B cell (primary cell): ENCODE measurements around the gene GRB10. TPM values are rescaled to one million over a fixed set of nuclear protein-coding genes. Genes with fewer than 3 reads are reported as not detected.

ENCODE experiments used
- ATAC-seq: fragments of 200-7000 bp; cut with Tn5 transposase; one replicate; pipeline ENCODE4 v1.10.0; 2021; ENCODE audit warnings: low read depth, mild to moderate bottlenecking, moderate number of reproducible peaks, moderate library complexity
- CTCF ChIA-PET: fragments of 350-600 bp; sonication (Branson Sonifier 250); formaldehyde crosslinking; loops from one replicate; lab custom pipeline; 2021; ENCODE audit warnings: antibody characterized with exemption, inconsistent platforms; lab: Charles Lee
- POLR2A ChIA-PET: fragments of 350-600 bp; sonication (Branson Sonifier 250); formaldehyde crosslinking; loops from one replicate; lab custom pipeline; 2021; ENCODE audit warnings: antibody characterized with exemption; lab: Charles Lee
- DNase-seq: peaks from one replicate; pipeline ENCODE4 v3.0.0; 2013
- H2AFZ ChIP-seq: 2 replicates; pipeline ENCODE4 v1.6.1; 2012; ENCODE audit warnings: mild to moderate bottlenecking, low read depth, low read length; ENCODE audit not compliant: insufficient read depth, poor library complexity, severe bottlenecking
- H3K27ac ChIP-seq, 2 donors: 1 replicate in 1 of 2; 2 replicates in 1 of 2; pipeline ENCODE4 v1.5.1; 2012 to 2013; ENCODE audit warnings: low read length in 2 of 2, mild to moderate bottlenecking in 2 of 2, moderate library complexity in 1 of 2
- H3K27me3 ChIP-seq, 4 experiments: fragments of 200-600 bp in 1 of 4; sonication (generic) in 1 of 4; replicated peaks in 1 of 4; 1 replicate in 2 of 4; 2 replicates in 2 of 4; pipeline versions ENCODE4 v1.6.1 to v1.7.0; 2013 to 2016; ENCODE audit warnings: low read length in 3 of 4, mild to moderate bottlenecking in 2 of 4, mixed read lengths in 1 of 4, moderate library complexity in 1 of 4; ENCODE audit not compliant: insufficient read depth in 4 of 4, control insufficient read depth in 3 of 4; ENCODE audit errors: control extremely low read depth in 1 of 4
- H3K36me3 ChIP-seq, 2 experiments: replicated peaks in 1 of 2; 1 replicate in 1 of 2; 2 replicates in 1 of 2; pipeline versions ENCODE4 v1.6.1 to v1.7.1; 2013; ENCODE audit warnings: low read length in 1 of 2; ENCODE audit not compliant: insufficient read depth in 2 of 2, control insufficient read depth in 1 of 2; ENCODE audit errors: control extremely low read depth in 1 of 2, extremely low read depth in 1 of 2
- H3K4me1 ChIP-seq, 2 donors: fragments of 200-600 bp in 1 of 2; sonication (generic) in 1 of 2; 1 replicate in 1 of 2; 2 replicates in 1 of 2; pipeline versions ENCODE4 v1.5.1 to v1.6.1; 2013 to 2017; ENCODE audit warnings: low read length in 2 of 2; ENCODE audit not compliant: control insufficient read depth in 2 of 2, insufficient read depth in 2 of 2
- H3K4me2 ChIP-seq: replicated peaks from 2 replicates; pipeline ENCODE3; 2012; ENCODE audit warnings: mild to moderate bottlenecking, low read depth, low read length; ENCODE audit not compliant: poor library complexity, severe bottlenecking
- H3K4me3 ChIP-seq, 5 experiments: fragments of 200-600 bp in 1 of 5; sonication (generic) in 1 of 5; 1 replicate in 3 of 5; 2 replicates in 2 of 5; pipeline versions ENCODE4 v1.5.1 to v1.7.0; 2011 to 2016; ENCODE audit warnings: low read length in 4 of 5, mild to moderate bottlenecking in 4 of 5, low read depth in 2 of 5, control low read depth in 1 of 5, moderate library complexity in 1 of 5; ENCODE audit not compliant: insufficient read depth in 1 of 5; ENCODE audit errors: control extremely low read depth in 1 of 5, extremely low read depth in 1 of 5
- H3K79me2 ChIP-seq: fragments of 200-600 bp; sonication (generic); one replicate; pipeline ENCODE4 v1.6.0; 2016; ENCODE audit warnings: low read length; ENCODE audit not compliant: control insufficient read depth, insufficient read depth
- H3K9ac ChIP-seq: fragments of 200-600 bp; sonication (generic); 2 replicates; pipeline ENCODE4 v1.6.1; 2017; ENCODE audit warnings: mild to moderate bottlenecking, low read length, moderate library complexity
- H3K9me3 ChIP-seq, 3 donors: one replicate each; pipeline versions ENCODE4 v1.6.1 to v1.7.1; 2013; ENCODE audit warnings: low read length in 2 of 3; ENCODE audit not compliant: control insufficient read depth in 2 of 3, insufficient read depth in 1 of 3; ENCODE audit errors: control extremely low read depth in 1 of 3
- H4K20me1 ChIP-seq: 2 replicates; pipeline ENCODE4 v1.6.0; 2012; ENCODE audit warnings: mild to moderate bottlenecking, low read length; ENCODE audit not compliant: insufficient read depth, control insufficient read depth, poor library complexity, severe bottlenecking
- H3K27ac Mint-ChIP-seq: one replicate; pipeline ENCODE4 v1.8.0; 2021; ENCODE audit warnings: mixed read lengths
- H3K27me3 Mint-ChIP-seq: one replicate; pipeline ENCODE4 v1.8.0; 2021; ENCODE audit warnings: mixed read lengths
- H3K4me1 Mint-ChIP-seq: one replicate; pipeline ENCODE4 v1.8.0; 2021; ENCODE audit warnings: mixed read lengths
- H3K4me3 Mint-ChIP-seq: one replicate; pipeline ENCODE4 v1.8.0; 2021; ENCODE audit warnings: mixed read lengths
- H3K9me3 Mint-ChIP-seq: one replicate; pipeline ENCODE4 v1.8.0; 2022; ENCODE audit warnings: mixed read lengths; ENCODE audit not compliant: insufficient read depth
- EZH2 ChIP-seq: IDR thresholded peaks from 2 replicates; pipeline ENCODE4 v1.6.1; 2012; ENCODE audit warnings: borderline replicate concordance, low read depth, mild to moderate bottlenecking, moderate library complexity, low read length; ENCODE audit not compliant: insufficient read depth, poor library complexity, severe bottlenecking
- WGBS: methylation state at CpG from one replicate; pipeline ENCODE4 v1.1.5; 2013; ENCODE audit warnings: missing lambda C conversion rate; ENCODE audit not compliant: insufficient coverage; 5-methylcytosine and 5-hydroxymethylcytosine counted together
- intact Hi-C: fragments of 100-400 bp; cut with micrococcal nuclease; formaldehyde crosslinking; loops from one replicate; pipeline ENCODE4 v1.10.0; 2022
- polyA plus RNA-seq: library from polyadenylated mRNA; depleted of rRNA; stranded (reverse); fragments of >200 nt; gene quantifications from 2 replicates; pipeline ENCODE4 v1.2.3, GENCODE V29; 2012
- total RNA-seq, 2 donors: library from RNA; stranded (reverse); fragments of 120-200 nt in 1 of 2; gene quantifications; 1 replicate in 1 of 2; 2 replicates in 1 of 2; pipeline versions ENCODE4 v1.2.3 to v1.2.4, GENCODE V29; 2013 to 2022
- TF ChIP-seq, protein P1 (sequence below): fragments of 200-600 bp; IDR thresholded peaks from one replicate; pipeline ENCODE4 v1.8.0; 2022; ENCODE audit warnings: antibody characterized with exemption, mild to moderate bottlenecking

Gene GRB10
- total and polyA plus RNA-seq, 2 donors (not counting 1 experiment from before 2014, with no cell fraction given) = 0.04 TPM; not detected in 1

DNA sequence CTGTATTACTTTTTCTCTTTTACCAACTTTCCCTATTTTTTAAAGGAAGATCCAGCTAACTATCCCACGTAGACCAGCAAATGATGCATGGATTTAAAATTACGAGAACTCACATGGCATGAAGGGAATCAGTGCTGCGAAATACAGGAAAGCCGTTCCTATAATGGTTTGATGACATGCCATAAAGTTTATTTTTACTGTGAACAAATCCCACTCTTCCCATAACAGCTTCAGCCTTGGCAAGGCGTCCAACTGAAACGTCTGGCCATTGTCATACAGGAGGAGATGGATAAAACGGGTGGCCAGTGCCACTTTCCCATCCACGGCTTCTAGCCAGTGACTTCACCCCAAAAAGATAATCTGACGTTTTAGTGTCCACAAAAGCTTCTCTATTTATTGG lies 111.3 kb downstream of the GRB10 start:
- TF ChIP-seq, protein P1, sequence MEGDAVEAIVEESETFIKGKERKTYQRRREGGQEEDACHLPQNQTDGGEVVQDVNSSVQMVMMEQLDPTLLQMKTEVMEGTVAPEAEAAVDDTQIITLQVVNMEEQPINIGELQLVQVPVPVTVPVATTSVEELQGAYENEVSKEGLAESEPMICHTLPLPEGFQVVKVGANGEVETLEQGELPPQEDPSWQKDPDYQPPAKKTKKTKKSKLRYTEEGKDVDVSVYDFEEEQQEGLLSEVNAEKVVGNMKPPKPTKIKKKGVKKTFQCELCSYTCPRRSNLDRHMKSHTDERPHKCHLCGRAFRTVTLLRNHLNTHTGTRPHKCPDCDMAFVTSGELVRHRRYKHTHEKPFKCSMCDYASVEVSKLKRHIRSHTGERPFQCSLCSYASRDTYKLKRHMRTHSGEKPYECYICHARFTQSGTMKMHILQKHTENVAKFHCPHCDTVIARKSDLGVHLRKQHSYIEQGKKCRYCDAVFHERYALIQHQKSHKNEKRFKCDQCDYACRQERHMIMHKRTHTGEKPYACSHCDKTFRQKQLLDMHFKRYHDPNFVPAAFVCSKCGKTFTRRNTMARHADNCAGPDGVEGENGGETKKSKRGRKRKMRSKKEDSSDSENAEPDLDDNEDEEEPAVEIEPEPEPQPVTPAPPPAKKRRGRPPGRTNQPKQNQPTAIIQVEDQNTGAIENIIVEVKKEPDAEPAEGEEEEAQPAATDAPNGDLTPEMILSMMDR = no peak
- TF ChIP-seq EZH2 = no peak
- Histone ChIP-seq H3K79me2 (no peaks in the 10 kb centered on the region), H3K4me1 (no peaks in the 10 kb centered on the region), H3K36me3 (no peaks in the 10 kb centered on the region), H2AFZ (no peak overlapping the region), H3K4me2 (no peak overlapping the region), H3K9me3 (no peaks in the 10 kb centered on the region), H3K4me3 (no peak overlapping the region), H4K20me1 (no peaks in the 10 kb centered on the region), H3K27me3 (no peaks in the 10 kb centered on the region), H3K27ac (no peak overlapping the region), H3K9ac (no peak overlapping the region)
- no peaks in the 10 kb centered on the region for H3K4me1 Mint-ChIP-seq
- no peak overlapping the region for H3K4me3 Mint-ChIP-seq
- H3K27ac Mint-ChIP-seq = no peak overlapping the region
- POLR2A ChIA-PET = no interaction called here
- CTCF ChIA-PET = no interaction called here
- no peak for ATAC-seq
- 100% methylated on average over 3 of the region's 9 CpGs for WGBS
- peaks cover 27% of the 10 kb centered on the region for H3K27me3 Mint-ChIP-seq
- H3K9me3 Mint-ChIP-seq = no peaks in the 10 kb centered on the region
- intact Hi-C loops = no loop called here
- DNase-seq = no peak

DNA sequence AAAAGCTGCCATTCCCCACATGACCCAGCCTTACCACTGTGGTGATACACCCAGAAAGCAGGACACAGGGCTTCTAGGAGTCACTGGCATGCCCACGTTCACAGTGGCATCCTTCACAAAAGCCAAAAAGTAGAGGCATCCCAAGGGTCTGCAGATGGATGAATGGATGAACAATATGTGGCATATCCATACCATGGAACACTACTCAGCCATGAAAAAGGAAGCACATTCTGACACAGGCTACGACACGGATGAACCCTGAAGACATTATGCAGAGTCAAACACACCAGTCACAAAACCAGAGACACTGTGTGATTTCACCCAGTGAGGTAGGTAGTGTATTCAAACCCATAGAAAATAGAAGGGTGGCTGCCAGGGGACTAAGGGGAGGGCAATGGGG lies 112.8 kb downstream of the GRB10 start:
- Histone ChIP-seq H3K4me3 (no peak overlapping the region), H3K4me1 (peaks cover 0 to 7% of the 10 kb centered on the region in 2 donors), H4K20me1 (no peaks in the 10 kb centered on the region), H3K4me2 (no peak overlapping the region), H3K9me3 (peaks cover 0 to 2% (median 0%) of the 10 kb centered on the region in 3 donors), H3K79me2 (no peaks in the 10 kb centered on the region), H3K9ac (no peak overlapping the region), H3K27me3 (peaks cover 0 to 4% (median 0%) of the 10 kb centered on the region in 4 experiments), H3K27ac (no peak overlapping the region), H2AFZ (no peak overlapping the region), H3K36me3 (no peaks in the 10 kb centered on the region)
- TF ChIP-seq EZH2 = no peak
- TF ChIP-seq, protein P1 = no peak
- H3K4me1 Mint-ChIP-seq = peaks cover 5% of the 10 kb centered on the region
- intact Hi-C loops = no loop called here
- DNase-seq (no peak), ATAC-seq (no peak)
- H3K27ac Mint-ChIP-seq = no peak overlapping the region
- POLR2A ChIA-PET = no interaction called here
- H3K9me3 Mint-ChIP-seq = no peaks in the 10 kb centered on the region
- no peak overlapping the region for H3K4me3 Mint-ChIP-seq
- WGBS = no CpG with 5 or more reads among the region's 3 CpGs
- CTCF ChIA-PET = no interaction called here
- H3K27me3 Mint-ChIP-seq = peaks cover 27% of the 10 kb centered on the region
